ENCODE data around the gene CD33.
"Not testable (repeated sequence)": the region's sequence is repeated elsewhere in the genome, so short reads cannot be mapped to it uniquely, and the experiment has no call there.

Gene CD33

DNA sequence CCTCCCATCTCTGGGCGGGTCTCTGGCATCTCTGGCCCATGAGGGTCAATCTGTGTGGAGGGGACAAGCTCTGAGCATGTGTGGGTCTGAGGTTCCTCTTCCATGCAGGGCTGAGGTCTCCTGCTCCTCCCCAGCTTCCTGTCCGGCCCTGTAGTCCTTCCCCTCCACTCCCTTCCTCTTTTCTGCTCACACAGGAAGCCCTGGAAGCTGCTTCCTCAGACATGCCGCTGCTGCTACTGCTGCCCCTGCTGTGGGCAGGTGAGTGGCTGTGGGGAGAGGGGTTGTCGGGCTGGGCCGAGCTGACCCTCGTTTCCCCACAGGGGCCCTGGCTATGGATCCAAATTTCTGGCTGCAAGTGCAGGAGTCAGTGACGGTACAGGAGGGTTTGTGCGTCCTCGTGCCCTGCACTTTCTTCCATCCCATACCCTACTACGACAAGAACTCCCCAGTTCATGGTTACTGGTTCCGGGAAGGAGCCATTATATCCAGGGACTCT, at the start of gene CD33:
TSS of gene CD33 (plus strand) at position 183 of the 496 bp plus-strand sequence. CDS start at position 222, 39 bp downstream.
- in situ Hi-C loops (cut with HindIII; ENCODE audit: low sequenced_read_pairs); DNase-seq (ENCODE audit: low read depth, low spot score): not testable (repeated sequence)

DNA sequence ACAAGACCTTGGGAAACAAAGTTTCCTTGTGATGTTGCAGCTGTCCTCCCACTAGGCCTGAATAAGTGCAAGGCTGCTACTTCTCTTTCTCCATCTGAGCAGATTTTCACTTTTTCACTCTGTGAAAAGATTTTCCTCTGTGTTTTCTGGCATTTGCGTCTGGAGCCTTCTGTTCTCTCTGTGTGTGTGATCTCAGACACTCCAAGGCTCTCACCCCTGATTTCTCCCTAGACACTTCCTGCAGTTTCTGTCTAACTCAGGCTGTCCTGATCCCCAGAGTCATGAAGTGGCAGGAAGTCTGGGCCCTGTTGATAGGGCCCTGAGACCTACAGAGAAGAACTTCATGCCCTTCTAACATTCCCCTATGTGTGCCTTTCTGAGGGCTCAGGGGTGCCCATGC, 45.6 kb upstream of the CD33 start:
- TF ChIP-seq, protein P1, sequence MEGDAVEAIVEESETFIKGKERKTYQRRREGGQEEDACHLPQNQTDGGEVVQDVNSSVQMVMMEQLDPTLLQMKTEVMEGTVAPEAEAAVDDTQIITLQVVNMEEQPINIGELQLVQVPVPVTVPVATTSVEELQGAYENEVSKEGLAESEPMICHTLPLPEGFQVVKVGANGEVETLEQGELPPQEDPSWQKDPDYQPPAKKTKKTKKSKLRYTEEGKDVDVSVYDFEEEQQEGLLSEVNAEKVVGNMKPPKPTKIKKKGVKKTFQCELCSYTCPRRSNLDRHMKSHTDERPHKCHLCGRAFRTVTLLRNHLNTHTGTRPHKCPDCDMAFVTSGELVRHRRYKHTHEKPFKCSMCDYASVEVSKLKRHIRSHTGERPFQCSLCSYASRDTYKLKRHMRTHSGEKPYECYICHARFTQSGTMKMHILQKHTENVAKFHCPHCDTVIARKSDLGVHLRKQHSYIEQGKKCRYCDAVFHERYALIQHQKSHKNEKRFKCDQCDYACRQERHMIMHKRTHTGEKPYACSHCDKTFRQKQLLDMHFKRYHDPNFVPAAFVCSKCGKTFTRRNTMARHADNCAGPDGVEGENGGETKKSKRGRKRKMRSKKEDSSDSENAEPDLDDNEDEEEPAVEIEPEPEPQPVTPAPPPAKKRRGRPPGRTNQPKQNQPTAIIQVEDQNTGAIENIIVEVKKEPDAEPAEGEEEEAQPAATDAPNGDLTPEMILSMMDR (IDR thresholded peaks at IDR 0.05; ENCODE audit: low read depth, low read length), result no peak
- in situ Hi-C loops (cut with HindIII; ENCODE audit: low sequenced_read_pairs), result no loop called here
- no peak overlapping the region for H3K4me3 ChIP-seq (ENCODE audit: low read depth, low read length)
- no peak for DNase-seq (ENCODE audit: low read depth, low spot score)

More for the DNA sequence above, at the start of gene CD33:
- H3K4me3 ChIP-seq (ENCODE audit: low read depth, low read length), result not testable (repeated sequence)

DNA sequence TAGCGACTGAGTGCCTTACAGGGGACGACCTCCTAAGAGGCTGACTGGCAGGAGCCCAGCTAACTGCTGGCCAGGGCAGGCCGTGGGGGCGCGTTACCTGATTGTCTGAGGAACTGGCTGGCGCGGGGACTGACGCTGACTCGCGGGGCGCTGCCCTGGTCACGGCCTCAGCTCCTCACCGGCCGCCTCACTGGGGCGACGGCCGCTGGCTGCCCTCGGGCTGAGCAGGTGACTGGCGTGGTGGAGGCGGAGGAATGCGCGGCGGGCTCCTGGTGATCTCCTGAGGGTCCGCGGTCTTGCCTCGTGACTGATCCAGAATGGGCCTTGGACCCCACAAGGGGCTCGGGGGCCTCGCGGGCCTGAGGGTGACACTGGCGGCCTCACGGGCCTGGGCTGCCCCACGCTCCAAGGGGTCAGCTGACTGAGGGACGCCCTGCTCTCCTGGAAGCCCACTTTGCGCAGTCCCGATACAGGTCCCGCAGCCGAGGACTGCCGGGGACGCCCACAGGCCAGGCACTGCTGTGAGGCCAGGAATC, 43.4 kb upstream of the CD33 start:
- DNase-seq (ENCODE audit: low read depth, low spot score), result no peak
- TF ChIP-seq, protein P1 (IDR thresholded peaks at IDR 0.05; ENCODE audit: low read depth, low read length), result no peak
- in situ Hi-C loops (cut with HindIII; ENCODE audit: low sequenced_read_pairs), result no loop called here
- H3K4me3 ChIP-seq (ENCODE audit: low read depth, low read length), result no peak overlapping the region

DNA sequence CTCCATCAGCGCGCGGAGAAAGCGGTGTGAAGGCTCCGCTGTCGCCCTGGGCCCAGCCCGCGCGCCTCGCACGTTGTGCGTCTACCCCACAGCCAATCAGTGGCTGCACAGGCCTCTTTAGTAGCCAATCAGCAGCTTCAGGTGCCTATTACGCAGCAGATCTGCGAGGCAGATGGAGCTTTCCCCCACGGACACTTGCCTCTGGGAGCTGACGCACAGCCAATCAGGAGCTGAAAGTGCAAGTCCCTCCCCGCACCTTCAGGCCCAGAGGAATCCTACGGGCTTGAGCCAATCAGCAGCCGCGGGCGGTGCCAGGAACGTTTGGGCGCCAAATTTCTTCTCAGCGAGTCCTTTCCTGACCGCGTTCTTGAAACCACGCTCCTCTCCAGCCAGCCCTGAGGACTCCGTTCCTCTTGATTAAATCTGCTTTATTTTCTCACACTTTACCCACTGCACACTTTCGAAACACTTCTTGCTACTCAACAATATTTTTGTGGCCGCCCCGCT, 42.9 kb upstream of the CD33 start:
- DNase-seq (ENCODE audit: low read depth, low spot score), result no peak
- TF ChIP-seq, protein P1 (IDR thresholded peaks at IDR 0.05; ENCODE audit: low read depth, low read length), result no peak
- in situ Hi-C loops (cut with HindIII; ENCODE audit: low sequenced_read_pairs), result no loop called here
- no peak overlapping the region for H3K4me3 ChIP-seq (ENCODE audit: low read depth, low read length)

DNA sequence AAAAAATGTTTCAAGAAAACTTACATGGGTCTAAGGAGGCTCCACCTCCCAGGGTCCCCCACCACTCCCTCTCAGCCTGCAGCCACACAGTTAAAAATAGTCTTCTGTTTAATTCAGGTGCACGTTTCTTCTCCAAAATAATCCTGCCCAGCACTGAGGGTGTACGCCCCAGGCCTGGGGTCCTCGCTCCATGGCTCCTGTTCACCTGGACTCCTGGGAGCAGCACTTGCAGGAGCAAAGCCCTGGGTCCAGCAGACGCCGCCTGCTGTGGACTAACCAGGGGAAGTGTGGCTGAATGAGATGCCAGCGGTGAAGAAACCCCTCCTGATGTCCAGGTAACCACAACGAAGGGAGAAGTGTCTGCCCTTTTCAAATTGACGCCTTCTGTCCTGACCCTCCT, 41.3 kb upstream of the CD33 start:
- H3K4me3 ChIP-seq (ENCODE audit: low read depth, low read length), result no peak overlapping the region
- no peak for DNase-seq (ENCODE audit: low read depth, low spot score)
- TF ChIP-seq, protein P1 (IDR thresholded peaks at IDR 0.05; ENCODE audit: low read depth, low read length), result no peak
- in situ Hi-C loops (cut with HindIII; ENCODE audit: low sequenced_read_pairs), result no loop called here

DNA sequence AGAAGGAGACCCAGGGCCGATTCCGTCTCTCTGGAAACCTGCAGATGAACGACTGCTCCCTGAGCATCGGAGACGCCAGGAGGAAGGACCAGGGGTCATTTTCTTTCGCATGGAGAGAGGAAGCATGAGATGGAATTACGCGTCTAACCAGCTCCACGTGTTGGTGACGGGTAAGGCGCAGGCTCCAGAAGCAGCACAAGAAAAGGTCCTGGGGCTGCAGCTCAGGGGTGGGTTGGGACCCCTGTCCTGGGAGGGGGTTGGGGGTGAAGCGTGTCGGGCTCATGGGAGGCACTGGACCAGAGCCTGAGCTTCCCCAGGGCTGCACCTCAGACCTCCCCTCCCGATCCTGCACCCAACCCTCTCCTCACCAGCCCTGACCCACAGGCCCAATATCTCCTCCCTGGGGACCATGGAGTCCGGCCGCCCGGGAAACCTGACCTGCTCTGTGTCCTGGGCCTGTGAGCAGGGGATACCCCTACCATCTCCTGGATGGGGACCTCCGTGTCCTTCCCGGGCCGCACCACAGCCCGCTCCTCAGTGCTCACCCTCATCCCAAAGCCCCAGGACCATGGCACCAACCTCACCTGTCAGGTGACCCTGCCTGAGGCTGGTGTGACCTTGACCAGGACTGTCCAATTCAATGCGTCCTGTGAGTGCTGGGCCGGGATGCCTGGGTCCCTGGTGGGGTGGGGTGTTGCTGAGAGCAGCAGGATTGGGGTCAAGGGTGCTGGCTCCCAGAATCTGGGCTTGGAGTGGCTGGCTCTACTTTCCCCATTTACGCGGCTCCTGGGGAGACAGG, 39.6 kb upstream of the CD33 start:
- no peak for DNase-seq (ENCODE audit: low read depth, low spot score)
- no peak overlapping the region for H3K4me3 ChIP-seq (ENCODE audit: low read depth, low read length)
- TF ChIP-seq, protein P1 (IDR thresholded peaks at IDR 0.05; ENCODE audit: low read depth, low read length), result no peak
- in situ Hi-C loops (cut with HindIII; ENCODE audit: low sequenced_read_pairs), result no loop called here

DNA sequence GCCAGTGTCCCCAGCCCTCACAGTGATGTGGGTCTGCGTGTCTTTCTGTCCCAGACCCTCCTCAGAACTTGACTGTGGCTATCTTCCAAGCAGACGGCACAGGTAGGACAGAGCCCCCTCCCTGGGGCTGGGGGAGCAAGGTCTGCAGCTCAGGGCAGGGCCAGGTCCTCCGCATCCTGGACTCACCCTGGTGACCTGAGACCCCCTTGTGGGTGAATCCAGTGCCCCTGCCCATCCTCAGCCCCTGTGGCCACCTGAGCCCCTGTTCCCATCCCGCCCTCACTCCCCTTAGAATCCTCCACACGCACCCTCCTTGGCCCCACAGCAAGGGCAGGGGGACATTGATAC, 39.0 kb upstream of the CD33 start:
- in situ Hi-C loops (cut with HindIII; ENCODE audit: low sequenced_read_pairs), result no loop called here
- TF ChIP-seq, protein P1 (IDR thresholded peaks at IDR 0.05; ENCODE audit: low read depth, low read length), result no peak
- DNase-seq (ENCODE audit: low read depth, low spot score), result no peak
- H3K4me3 ChIP-seq (ENCODE audit: low read depth, low read length), result no peak overlapping the region

Measured in astrocyte of the spinal cord (primary cell).